Kidney glomerular epithelial cell (primary cell): ENCODE measurements around the gene GRAMD2A.

Experiments
- DNase-seq: peaks from one replicate; lab custom pipeline; 2025; lab: John Stamatoyannopoulos, UW

The GRAMD2A gene

DNA sequence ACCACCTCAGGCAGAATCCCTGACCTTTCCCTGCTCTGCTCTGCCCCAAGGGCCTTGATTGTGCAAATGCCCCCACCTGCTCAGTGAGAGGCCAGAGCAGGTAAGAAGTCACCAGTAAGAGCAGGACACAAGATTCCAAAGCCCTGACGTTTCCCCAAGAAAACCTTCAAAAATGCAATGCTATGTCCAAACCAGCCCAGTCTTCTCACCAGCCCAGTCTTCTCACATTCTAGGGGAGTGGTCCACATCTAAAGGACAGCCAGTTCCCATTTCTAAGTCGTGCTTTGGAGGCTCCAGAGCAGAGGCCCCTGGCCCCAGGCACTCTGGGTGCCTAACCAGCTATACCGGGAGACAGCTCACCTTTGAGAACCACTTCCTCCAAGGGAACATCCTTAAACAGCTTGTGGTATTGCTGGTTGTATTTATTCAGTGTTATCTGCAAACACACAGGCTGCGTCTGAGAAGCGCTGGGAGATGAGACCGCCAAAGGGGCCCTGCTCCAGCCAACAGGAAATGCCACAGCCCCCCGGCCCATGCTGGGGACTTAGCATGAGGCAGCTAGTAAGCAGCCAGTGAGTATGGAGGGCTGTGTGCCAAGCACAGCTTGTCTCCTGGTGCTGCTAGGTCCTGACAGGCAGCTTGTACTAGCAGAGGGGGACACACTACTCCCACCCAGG, 29.3 kb downstream of the GRAMD2A start:
- DNase-seq: no peak

- no peak for DNase-seq
Measured at GRCh38 chr15:72167445-72167844, 30.1 kb downstream of the GRAMD2A start.

DNA sequence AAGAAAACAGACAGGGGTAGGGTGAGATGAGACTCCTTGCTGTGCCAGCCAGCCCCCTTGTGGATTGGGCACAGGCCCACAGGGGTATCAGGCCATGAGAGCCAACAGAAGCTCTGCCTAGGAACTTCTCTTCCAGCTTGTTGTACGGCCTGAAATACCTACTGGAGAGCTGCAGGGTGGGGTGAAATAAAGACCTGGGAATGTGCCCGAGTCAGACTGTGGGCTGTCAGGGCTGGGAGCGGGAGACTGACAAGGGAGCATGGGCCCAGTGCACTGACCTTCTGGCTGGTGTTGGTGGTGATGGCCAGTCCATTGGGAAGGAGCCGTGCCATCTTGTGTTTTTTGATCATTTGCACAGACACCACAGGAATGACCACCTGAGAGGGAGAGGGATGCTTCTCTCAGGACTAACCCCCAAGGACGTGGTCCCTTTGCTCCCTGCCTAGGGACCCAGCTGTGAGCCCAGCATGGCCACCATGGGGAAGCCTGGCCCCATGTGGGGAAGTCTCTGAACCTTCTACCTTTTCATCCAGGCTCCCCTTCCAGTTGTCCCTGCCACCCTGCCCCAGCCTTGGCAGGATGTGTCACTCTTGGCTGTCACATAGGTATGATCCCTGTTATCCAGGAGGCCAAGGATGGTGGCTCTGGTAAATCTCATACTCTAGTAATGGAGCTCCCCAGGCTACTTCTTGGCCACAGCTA, 30.7 kb downstream of the GRAMD2A start:
- DNase-seq: no peak

- DNase-seq: no peak
Measured at GRCh38 chr15:72163719-72164118, 33.9 kb downstream of the GRAMD2A start.

DNA sequence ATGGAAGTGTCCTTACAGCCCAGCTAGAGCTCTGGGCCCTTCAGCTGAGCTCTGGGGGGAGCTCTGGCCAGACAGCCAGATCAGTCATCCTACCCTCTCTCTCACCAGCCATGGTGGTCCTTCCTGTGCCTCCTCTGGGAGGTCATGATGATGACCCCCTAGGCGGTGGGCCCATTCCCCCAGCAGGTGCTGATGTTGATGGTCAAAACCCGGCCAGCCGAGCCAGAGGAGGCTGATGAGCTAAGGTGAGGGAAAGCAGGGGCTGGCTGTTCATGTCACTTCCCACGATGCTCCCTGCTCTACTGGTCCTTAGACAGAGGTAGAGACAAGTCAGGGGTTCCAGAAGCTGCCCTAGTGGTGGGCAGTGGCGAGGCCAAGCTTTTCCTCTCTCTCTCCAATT, 35.0 kb downstream of the GRAMD2A start:
- DNase-seq: no peak

DNA sequence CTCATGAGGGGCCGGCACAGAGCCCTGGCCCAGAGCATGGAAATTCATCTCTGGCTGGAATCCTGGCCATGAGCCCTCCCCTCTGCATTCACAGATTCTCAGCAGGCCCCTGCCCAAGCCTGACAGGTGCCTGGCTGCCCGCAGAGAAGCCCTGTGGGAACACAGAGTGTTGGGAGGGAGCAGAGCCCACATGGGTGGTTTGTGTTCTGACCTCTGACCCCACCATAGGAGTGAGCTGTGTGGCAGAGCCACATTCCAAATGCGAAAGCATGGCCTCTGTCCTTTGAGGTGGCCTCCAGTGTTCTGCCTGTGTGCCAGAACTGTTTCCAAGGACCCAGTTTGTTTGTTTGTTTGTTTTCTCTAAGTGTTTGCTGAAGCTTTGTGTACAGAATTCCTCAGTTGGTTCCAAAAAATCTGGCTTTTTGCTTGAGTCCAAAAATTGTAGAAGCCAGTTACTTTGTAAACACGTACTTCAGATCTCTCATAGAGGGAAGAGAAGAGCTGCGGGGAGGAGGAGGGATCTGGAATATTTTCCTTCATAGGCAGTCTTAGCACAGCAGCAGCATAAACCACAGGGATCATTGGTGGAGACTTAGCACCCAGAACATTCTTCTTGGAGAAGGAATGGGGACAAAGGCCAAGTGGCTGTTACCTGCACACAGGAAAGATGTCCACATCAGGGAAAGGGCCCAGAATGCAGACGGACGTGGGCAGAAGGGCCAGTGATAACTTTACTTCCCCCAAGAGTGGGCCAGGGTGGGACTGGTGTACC, 36.0 kb downstream of the GRAMD2A start:
- no peak for DNase-seq

DNA sequence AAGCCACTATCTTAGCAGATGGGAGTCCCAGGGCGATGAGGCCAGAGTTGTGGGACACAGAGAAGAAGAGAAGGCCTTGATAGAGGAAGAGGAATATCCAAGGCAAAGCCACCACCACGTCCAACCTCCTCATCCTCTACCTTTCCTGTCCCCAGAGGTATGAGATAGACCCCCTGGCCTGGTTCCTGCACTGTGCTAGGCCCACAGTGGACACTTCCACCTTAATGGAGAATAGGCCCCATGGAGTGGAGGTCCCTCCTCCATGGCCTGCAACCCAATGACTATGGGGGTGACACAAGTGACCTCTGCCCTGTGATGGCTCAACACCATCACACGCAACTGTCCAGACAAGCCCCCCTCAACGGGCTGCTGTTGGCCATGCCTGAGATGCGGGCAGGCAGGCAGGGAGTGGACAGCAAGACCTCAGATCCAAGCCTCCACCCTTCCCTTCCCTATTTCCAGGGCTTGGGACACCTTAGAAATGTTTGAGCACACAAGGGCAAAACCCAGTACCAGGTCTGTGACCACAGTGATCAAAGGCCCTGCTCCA, 36.8 kb downstream of the GRAMD2A start:
- DNase-seq: no peak

DNA sequence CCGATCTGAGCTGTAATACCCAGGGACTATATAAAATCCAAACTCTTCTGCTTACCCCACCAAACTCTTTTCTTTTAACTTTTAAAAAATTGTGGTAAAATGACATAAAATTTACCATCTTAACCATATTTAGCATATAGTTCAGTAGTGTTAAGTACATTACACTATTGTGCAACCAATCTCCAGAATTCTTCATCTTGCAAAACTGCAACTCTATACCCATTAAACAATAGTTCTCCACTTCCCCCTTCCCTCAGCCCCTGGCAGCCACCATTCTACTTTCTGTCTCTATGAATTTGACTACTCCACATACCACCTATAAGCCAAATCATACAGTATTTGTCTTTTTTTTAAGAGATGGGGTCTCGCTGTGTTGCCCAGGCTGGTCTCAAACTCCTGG, 40.7 kb downstream of the GRAMD2A start:
- DNase-seq: no peak

DNA sequence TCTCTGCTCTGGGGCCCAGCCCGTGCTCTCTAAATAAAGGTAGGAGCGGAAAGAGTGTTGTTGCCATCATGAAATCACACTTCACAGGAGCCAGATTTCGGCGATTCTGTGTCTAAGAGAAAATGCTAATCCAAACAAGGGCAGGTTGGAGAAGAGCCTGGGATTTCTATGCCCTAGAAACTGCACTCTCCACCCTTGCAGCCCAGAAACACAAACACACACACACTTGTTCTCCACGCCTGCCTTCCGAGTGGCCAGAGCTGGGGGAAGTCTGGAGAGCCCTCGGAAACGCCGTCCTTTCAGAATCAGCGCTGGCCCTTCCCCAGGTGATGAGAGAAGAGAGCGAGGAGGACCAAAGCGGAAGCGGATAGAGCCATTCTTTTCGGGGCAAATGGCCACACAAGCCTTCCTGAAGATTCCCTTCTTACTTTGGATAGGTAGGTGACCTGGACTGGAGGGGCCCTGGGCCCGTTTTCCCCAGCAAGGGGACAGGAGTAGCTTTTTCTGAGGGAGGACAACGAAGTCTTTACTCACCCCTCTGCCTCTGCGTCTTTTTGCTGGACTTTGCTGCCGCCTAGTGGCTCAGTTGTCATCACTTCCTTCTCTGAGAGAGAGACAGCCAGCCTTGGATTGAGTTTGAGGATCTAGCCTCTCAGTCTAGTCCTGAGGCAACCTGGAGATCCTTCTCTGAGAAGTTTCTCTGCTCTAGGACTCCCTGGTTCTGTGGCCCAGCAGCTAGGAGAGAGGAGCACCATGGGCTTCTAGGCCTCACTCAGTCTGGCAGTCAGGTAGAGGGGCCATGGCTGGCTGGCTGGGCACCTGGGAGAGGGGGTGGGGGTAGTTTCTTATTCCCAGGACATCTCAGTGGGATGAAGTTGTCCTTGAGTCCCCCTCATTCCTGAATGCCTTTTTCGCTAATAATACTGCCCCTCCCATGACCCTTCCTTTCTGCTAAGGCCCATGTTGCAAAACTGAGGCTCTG, 41.7 kb downstream of the GRAMD2A start:
- peak; percentile 84 for DNase-seq

DNA sequence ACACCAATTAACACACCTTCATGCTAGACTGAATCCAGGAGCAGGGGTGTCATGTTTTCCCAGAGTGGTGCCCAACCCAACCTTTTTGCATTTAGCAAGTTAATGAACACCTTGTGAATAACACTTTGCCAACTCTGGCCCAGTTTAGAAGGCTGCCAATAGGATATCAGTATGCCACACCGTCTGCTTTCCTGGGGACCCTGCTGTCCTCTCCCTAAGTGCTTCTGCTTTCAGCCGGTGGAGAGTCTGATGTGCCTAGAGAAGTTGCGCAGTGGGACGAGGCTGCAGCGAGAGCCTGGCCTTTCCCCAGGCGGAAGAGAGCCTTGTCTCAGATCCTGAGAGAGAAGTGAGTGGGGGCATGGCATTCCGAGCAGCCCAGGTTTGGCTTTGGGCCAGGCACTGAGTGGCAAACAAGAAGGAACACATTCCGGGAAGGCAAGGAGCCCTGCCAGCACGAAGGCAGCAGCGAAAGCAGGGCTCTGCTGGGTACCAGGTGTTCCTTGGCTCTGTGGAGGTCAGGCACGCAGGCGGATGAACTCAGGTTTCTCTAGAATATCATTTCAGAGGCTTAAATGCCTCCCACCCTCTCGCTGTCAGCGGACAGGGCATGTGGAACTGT, 42.5 kb downstream of the GRAMD2A start:
- DNase-seq: peak; percentile 88

DNA sequence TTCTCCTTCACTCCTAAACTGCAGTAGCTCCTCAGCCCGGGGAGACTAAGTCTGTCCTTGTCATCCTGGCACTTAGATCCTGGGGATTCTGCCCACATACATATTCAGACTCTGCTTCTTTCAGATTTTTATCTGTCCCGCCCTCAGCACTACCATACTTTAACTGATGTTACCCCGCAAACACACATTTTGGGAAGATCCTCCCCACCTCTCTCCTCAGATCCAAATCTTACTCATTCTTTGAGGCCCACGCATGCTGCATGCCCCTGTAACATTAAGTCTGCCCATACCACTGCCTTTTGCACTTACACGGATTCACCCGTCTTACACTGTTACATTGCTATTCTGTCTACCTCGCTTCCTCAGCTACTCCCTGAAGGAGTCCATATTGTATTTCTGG, 43.3 kb downstream of the GRAMD2A start:
- no peak for DNase-seq

DNA sequence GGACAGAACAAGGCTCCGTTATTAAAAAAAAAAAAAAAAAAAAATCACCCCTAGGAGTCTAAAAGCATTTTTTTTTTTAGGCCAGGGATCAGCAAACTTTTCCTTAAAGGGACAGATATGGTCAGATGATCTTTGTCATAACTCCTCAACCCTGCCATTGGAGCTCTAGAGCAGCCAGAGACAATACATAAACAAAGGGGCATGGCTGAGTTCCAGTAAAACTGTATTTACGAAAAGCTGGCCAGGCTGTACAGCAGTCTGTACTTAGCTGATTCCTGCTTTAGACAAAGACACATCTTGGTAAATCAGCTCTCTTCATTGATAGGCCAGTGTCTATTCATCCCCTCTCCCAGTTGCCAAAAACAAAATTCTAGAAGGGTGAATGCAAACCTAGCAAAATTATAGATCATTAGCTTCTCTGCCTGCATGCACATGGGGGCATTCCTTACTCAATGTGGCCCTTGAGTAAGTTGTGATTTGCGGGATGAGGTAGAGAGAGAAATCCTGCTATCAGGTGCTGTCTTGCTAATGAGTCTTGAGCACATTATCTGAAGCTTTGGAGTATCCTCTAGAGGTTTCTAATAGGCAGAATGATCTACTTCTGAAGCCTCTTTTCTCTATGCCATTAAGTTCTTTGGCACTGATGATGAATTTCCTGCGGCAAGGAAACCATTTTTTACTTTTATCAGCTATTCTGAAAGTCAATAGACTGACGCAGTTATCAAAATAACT, 44.2 kb downstream of the GRAMD2A start:
- no peak for DNase-seq

- no peak for DNase-seq
Measured at GRCh38 chr15:72147418-72147817, 50.2 kb downstream of the GRAMD2A start.

DNA sequence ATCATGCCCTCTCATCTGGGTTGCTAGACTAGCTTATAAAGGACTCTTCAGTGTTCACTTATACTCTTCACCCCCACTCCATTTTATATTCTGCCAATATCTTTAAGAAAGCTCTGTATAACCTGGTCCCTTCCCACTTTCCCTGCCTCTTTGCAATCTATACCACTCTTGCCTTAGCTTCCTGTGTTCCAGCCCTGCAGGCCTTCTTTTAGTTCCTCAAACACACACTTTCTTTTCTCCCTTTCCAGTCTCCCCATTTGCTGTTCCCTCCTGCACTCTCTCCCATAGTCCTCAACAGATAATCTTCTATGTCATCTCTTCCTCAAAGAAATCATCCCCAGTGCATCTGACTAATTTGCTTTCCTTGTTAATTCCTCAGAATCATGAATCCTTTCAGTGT, 50.7 kb downstream of the GRAMD2A start:
- no peak for DNase-seq

DNA sequence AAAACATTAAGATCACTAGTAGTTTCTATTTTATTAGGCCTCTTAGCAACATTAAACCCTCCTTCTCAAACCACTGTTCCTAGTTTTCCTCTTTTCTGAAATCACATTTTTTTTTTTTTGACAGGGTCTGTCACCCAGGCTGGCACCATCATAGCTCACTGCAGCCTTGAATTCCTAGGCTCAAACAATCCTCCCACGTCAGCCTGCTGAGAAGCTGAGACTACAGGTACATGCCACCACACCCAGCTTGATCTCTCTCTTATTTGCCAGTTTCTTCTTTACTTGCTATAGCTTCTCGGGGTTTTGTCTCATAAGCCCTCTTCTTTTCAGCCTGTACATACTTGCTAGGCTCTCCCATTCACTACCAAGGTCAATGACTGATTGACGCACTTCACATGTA, 51.4 kb downstream of the GRAMD2A start:
- DNase-seq: no peak

GRCh38 chr15:72141171-72142084, 56.2 kb downstream of the GRAMD2A start:
- no peak for DNase-seq

- no peak for DNase-seq
Measured at GRCh38 chr15:72140088-72140487, 57.5 kb downstream of the GRAMD2A start.

GRCh38 chr15:72139667-72140066, 57.9 kb downstream of the GRAMD2A start:
- no peak for DNase-seq
